ENCODE data around the gene CLDN8.

- TF ChIP-seq SIN3A (IDR thresholded peaks at IDR 0.05; ENCODE audit: borderline replicate concordance, insufficient read depth, low read depth, low read length) (no peak), CTCF (IDR thresholded peaks at IDR 0.05) (no peak)
Measured at GRCh38 chr21:30227128-30227527, 11.2 kb upstream of the CLDN8 start.

Data from Panc1 (cell line).